HepG2 (cell line): Measurements from ENCODE around the gene NEURL3. TPM values are rescaled to one million over a fixed set of nuclear protein-coding genes. Genes with fewer than 3 reads are reported as not detected.

ENCODE experiments used
- BORCS8-MEF2B ChIP-seq: sonication (generic); formaldehyde crosslinking; IDR thresholded peaks from 2 replicates; pipeline ENCODE4 v1.8.0; 2022; ENCODE audit warnings: mild to moderate bottlenecking, missing genetic modification reagents
- KAT2B ChIP-seq: fragments of 150-350 bp; IDR thresholded peaks from 2 replicates; pipeline ENCODE4 v1.6.1; 2014; ENCODE audit warnings: low read depth, low read length, borderline replicate concordance
- KIAA2018 ChIP-seq: sonication (generic); formaldehyde crosslinking; IDR thresholded peaks from 2 replicates; pipeline ENCODE4 v1.5.0; 2020; ENCODE audit warnings: mild to moderate bottlenecking, missing genetic modification reagents, borderline replicate concordance
- MIXL1 ChIP-seq: IDR thresholded peaks from 2 replicates; pipeline ENCODE4 v1.6.1; 2016
- SMAD9 ChIP-seq: sonication (generic); formaldehyde crosslinking; IDR thresholded peaks from 2 replicates; pipeline ENCODE4 v1.5.1; 2020; ENCODE audit warnings: mild to moderate bottlenecking, missing genetic modification reagents
- TBL1XR1 ChIP-seq: fragments of 150-350 bp; IDR thresholded peaks from 2 replicates; pipeline ENCODE4 v1.6.1; 2014; ENCODE audit warnings: borderline replicate concordance, low read length; ENCODE audit not compliant: partially characterized antibody
- ZFP90 ChIP-seq: sonication (generic); formaldehyde crosslinking; IDR thresholded peaks from 2 replicates; pipeline ENCODE4 v1.8.0; 2022; ENCODE audit warnings: missing genetic modification reagents, mild to moderate bottlenecking, inconsistent platforms, borderline replicate concordance
- ZNF407 ChIP-seq: sonication (generic); formaldehyde crosslinking; IDR thresholded peaks from one replicate; pipeline ENCODE4 v1.5.1; 2020; ENCODE audit warnings: mild to moderate bottlenecking, missing genetic modification reagents; ENCODE audit errors: not compliant biosample characterization
- ZNF576 ChIP-seq: sonication (generic); formaldehyde crosslinking; IDR thresholded peaks from 2 replicates; pipeline ENCODE4 v1.4.0; 2020; ENCODE audit warnings: mild to moderate bottlenecking, missing genetic modification reagents
- polyA plus RNA-seq, 8 experiments: library from polyadenylated mRNA; depleted of rRNA in 3 of 8; stranded (reverse) in 7 of 8; unstranded in 1 of 8; fragments of >200 nt; fragmentation: Illumina TruSeq in 4 of 8; extraction: Trizol in 4 of 8; gene quantifications; 2 replicates each; pipeline versions ENCODE4 v1.2.1 to v1.2.3, GENCODE V29; 2011 to 2016; ENCODE audit warnings: low read depth in 4 of 8, missing spikeins in 1 of 8, mixed read lengths in 1 of 8; ENCODE audit not compliant: insufficient read depth in 1 of 8
- total RNA-seq, 5 experiments: library from RNA; depleted of rRNA; stranded (reverse); fragments of >200 nt; fragmentation: Illumina TruSeq; extraction: Trizol; gene quantifications; 2 replicates each; pipeline ENCODE4 v1.2.3, GENCODE V29; 2016; ENCODE audit warnings: low read depth in 1 of 5

NEURL3 gene
- total and polyA plus RNA-seq, 2 of the 13 experiments (the other 11 are each of a cell fraction or from before 2014, with no cell fraction given), result 0.16 to 1.2 TPM

GRCh38 chr2:96501886-96502810 is 3.0 kb downstream of the NEURL3 start (continued):
- TF ChIP-seq SMAD9 (CRISPR knock-in tag) (no peak), ZNF407 (CRISPR knock-in tag) (no peak), KAT2B (no peak), ZFP90 (CRISPR knock-in tag) (no peak; the same call in 1 of the 2 replicates), KIAA2018 (no peak), MIXL1 (CRISPR knock-in tag) (no peak), ZNF576 (CRISPR knock-in tag) (no peak), BORCS8-MEF2B (CRISPR knock-in tag) (peak; percentile 70), TBL1XR1 (no peak)
